Ammon's horn (tissue), 1 donor: ENCODE results near the gene ETV3.
"Not testable (repeated sequence)": the region's sequence is repeated elsewhere in the genome, so short reads cannot be mapped to it uniquely, and the experiment has no call there.

Experiments
- DNase-seq: peaks from one replicate; pipeline ENCODE4 v3.0.0-alpha.2; 2016; ENCODE audit warnings: low spot score

Gene ETV3

DNA sequence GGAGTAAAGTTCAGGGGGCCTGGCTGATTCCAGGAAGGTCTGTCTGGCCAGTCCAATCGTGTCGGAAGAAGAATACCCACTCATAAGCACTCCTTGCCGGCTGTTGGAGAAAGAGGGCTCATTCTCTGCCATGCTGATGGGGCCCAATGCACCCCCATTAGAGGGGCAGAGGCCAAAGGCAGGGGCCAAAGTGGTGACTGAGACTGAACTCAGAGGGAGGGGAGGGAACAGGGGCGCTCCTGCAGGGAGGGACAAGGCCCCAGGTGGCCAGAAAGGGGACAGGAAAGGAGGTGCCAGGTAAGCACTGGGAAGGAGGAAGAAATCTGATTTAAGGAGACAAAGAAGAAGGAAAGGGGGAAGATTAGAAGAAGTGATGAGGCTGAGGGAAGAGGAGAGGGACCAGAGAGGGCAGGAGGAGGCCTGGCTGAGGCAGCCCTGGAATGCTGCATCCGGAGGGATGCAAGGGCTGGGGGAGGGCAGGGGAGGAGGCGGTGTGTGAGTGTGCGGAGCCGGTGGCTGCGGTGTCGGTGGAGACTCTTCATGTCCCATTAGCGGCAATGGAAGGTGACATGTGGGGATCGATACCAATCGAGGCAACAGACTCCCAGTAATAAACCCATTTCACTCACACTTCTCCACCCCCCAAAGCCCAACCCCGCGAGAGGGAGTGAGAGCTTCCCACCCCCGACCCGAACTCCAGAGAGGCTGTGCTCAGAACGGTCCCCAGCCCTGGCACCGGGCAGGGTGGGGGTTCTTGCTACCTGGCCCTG lies 26.6 kb downstream of the ETV3 start:
- DNase-seq = no peak

DNA sequence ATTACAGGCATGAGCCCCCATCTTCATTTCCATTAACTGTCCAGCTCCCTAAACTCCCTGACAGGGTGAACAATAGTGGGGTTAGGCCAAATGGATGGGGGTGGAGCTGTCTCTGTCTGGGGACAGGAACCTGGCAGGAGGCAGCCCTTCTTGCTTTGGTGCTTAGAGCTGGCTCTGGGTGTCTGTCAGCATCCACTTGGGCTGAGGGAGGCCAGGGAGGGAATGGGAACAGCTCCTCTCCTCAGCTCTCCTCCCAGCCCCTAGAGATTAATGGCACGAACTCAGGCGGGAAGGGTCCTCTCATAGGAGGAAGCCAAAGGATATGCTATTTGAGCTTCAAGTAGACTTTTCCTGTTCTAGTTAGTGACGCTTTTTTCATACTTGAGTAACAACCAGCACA lies 27.5 kb downstream of the ETV3 start:
- DNase-seq = no peak

DNA sequence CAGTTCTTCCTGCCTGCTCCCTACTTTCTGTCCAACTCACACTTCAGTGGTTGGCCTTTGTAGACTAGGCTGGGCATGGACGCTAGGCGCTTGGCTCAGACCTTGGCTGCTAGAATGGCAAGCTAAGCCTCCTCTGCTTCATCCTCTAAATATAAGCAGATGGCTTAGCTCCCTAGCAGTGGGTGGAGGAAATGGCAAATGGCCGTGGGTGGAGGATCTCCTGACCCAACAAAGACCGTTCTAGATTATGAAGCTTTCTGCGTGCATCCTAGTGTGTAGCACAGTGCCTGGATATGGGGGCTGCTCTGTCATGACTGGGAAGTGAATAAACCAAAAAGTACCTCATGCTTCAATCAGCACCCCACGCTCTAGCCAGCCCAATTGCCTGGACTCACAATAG lies 28.2 kb downstream of the ETV3 start:
- peak; percentile 28 for DNase-seq

DNA sequence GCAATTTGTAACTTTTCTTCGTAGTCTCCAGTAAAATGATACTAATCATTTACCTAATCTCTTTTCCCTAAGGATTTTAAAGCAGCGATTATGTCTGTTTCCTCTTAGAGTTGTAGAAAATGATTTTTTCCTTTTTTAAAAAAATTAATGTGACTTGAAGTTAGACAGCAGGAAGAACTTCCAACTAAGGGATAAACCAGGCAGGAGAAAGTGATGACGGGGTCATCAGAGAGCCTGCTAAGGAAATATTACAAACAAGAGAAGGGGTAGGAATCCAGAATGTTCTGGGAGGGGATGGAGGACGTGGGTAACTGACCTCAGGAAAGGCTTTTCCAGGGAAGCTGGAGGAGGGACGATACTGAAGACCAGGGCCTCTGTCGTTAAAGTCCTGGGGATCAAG lies 29.7 kb downstream of the ETV3 start:
- no peak for DNase-seq

- DNase-seq = no peak
These were observed 30.5 kb downstream of the ETV3 start for GRCh38 chr1:157107702-157108101.

DNA sequence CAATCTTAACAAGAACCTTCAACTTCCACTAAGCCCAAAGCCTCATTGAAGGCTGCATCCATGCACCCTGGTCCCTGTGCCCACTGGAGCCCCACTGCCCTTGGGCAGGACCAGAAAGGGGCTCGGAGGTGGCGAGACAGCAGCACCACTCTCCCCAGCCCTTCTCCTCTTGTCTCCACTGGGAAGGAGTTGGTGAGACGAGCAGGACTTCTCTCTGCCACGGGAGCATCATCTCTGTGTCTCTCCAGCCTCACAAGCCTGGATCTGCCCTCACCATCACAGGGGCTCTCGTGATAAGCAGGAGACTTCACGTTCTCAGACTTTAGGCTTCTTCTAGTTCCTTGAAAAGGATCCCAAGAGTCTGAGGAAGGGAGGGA lies 31.4 kb downstream of the ETV3 start:
- DNase-seq = no peak

DNA sequence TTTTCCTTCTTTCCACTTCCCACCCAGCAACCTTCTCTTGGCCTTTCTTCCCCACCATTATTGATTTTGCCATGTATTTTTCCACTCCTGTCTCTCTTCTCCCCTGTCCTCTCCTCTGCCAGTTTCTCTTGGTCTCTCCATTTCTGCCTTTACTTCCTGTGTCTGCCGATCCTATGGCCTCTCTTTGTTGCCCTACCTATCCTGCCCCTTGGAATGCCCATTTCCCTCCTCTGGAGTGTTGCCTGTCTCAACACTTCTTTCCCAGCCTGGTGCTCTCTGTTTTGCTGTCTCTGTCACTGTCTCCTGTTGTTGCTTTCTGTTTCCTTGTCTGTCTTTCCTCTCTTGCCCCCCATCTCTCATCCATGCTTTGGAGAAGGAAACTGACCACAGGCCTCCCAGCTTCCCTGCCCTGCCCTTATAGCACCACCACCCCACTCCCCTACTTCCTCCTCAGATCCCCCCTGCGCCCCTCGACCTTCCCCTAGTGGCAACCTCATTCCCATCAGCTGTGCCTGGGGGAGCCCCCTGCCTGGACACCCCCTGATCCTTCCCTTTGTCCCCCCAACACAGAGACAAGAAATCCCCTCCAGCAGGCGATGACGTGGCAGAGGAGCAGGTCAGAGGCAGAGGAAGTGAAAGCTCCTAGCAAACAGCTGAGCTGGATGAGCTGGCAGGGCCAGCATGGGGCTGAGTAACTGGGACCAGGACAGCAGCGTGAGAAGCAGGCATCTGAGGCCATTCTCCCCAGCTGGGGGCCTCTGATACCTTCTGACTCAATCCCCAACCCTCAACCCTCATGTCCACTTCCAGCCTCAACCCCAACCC lies 32.0 kb downstream of the ETV3 start:
- peak; percentile 33 for DNase-seq

DNA sequence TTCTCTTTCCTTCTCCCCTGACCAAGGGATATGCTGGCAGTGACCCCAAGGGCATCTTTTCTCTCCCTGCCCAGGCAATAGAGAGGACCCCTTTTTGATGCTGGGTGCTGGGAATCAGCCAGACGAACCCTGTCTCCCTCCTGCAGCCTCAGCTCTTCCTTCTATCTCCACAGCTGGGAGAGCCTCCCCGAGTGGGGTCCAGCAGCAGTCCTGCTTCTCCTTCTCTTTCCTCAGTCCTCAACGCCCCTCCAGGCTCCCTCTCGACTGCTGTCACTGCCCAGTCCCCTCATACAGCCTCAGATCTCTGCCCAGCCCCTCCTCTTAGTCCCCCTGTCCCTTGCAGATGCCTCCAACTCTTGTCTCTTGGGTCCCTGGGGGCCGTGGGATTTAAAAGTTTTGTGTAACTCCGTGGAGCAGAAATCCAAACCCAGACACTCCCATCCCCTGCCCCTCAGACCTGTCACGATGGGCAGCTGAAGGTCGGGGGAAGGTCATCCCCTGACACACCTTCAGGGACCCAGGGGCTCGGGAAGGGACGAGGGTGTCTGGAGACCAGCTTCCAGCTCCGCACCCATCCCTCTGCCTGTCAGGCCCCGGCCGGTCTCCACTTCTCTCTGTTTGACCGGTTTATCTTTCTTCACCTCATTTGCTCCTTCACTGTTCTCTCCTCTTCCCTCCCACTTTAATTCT lies 32.8 kb downstream of the ETV3 start:
- no peak for DNase-seq

DNA sequence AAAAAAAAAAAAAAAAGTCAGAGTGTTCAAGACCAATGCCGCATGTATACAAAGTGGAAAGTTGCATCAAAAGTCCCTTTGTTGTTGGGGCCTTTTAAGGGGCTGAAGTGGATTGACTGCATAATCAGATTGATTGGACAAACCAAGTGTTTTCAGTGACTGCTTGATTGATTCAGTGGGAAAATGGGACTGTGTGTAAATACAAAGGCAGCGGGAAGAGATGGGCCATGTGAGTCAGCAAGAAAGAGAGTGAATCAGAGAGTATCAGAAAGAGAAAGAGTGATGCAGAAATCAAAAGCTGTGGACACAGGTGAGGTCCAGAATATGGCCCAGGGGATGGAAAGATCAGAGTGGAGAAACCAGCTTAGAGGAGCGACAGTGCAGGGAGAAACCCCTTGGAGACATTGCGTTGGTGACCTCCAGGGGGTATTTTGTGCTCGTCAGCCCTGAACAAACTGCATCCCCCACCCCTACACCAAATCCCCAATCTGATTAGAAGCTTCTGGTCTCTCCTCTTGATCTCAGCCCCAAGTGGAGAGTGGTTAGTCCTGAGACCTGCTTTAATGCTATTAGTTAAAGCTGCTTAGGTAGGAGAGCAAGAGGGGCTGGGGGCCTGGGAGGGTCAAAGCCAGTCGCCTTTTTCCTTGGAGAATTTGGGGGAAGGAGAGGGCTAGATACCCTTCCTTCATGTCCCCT lies 33.4 kb downstream of the ETV3 start:
- DNase-seq = no peak

GRCh38 chr1:157103268-157103667 lies 34.9 kb downstream of the ETV3 start:
- DNase-seq = no peak

- no peak for DNase-seq
These were observed 37.0 kb downstream of the ETV3 start for GRCh38 chr1:157101149-157101548.

DNA sequence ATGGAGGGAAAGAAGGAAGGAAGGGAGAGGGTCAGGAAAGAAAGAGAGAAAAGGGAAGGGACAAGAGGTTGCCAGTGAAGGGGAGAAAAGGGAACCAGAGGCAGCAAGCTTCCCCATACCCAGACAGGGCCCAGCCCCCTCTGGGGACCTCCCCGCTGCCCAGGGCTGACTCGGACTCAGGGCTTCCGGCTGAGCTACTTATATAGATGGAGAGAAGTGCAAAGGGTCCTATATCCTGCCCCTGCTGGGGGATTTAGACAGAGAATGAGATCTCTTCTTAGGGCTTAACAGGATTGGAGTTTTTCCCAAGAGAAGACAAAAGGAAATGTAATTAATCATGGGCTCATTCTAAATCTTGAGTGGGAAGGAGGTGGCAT lies 38.6 kb downstream of the ETV3 start, which contains the start of gene ETV3L:
ETV3L (minus strand) TSS at position 176 of the 377 bp plus-strand sequence. CDS start 285 bp downstream, outside the sequence.
- no peak for DNase-seq

DNA sequence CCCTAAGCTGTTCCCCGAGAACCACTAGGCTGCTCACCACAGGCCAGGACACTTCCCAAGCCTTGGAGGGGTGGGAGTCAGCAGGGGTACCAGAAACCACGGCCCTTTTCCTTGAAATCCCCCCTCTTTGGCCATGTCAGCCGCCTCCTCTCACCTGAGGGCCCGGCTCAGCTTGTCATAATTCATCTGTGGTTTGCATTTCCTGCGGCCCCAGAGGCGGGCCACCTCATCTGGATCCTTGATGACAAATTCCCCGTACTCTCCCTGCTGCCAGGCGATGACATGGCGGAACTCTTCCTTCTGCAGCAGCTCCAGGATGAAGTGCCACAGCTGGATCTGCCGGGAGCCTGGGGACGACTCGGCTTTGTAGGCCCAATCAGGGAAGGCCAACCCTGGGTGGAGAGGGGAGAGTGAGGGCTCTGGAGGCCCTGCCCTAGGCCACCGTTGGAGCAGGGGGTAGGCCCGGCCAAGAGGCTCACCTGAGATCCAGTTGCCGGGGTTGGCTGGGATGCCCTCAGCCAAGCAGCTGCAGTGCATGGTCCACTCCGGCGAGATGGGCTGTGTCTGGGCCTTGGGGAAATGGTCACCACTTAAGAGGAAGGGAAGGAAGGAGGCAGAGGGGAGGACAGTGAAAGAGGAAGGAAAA lies 39.1 kb downstream of the ETV3 start:
- not testable (repeated sequence) for DNase-seq

GRCh38 chr1:157098519-157098918 lies 39.7 kb downstream of the ETV3 start:
- DNase-seq = no peak

DNA sequence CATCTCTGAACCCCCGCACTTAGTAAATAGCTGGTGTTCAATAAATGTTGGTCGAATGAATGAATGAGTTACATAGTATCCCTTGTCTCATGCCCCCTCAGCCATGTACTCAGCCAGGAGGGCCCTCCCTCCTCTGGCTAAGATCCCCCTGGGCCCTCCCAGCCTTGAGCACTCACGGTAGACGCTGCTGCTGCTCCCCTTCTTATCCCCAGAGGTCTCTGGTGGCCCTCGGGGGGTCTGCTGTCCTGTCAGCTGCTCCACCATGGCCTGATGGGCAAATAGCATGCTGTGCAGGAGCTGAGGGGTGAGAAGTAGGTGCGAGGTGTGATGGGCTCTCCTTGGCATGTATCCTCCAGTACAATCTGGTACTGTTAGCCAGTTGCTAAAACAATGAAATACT lies 40.5 kb downstream of the ETV3 start:
- no peak for DNase-seq

- DNase-seq = no peak
These were observed 41.3 kb downstream of the ETV3 start for GRCh38 chr1:157096881-157097280.

DNA sequence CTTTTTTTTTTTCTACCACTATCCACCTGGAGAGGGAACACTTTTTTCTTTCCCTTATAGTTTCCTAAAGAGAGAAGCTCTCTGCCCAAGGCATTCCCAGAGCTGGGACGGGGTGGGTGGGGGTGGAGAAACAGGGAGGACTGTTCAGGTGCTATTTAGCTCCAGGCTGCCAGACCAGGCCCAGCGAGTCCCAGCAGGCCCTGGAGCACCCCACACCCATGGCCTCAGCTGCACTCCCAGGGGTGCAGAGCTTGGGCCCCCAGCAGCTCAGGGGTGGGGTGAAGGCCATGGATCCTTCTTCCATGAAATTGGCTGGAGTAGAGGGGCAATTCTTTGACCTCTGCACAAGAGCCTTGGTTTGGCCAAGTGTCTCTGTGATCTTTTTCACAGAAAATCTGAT lies 42.6 kb downstream of the ETV3 start:
- DNase-seq = no peak

GRCh38 chr1:157095091-157095490 lies 43.1 kb downstream of the ETV3 start:
- DNase-seq = no peak

GRCh38 chr1:157092831-157093230 lies 45.4 kb downstream of the ETV3 start:
- peak; percentile 43 for DNase-seq

DNA sequence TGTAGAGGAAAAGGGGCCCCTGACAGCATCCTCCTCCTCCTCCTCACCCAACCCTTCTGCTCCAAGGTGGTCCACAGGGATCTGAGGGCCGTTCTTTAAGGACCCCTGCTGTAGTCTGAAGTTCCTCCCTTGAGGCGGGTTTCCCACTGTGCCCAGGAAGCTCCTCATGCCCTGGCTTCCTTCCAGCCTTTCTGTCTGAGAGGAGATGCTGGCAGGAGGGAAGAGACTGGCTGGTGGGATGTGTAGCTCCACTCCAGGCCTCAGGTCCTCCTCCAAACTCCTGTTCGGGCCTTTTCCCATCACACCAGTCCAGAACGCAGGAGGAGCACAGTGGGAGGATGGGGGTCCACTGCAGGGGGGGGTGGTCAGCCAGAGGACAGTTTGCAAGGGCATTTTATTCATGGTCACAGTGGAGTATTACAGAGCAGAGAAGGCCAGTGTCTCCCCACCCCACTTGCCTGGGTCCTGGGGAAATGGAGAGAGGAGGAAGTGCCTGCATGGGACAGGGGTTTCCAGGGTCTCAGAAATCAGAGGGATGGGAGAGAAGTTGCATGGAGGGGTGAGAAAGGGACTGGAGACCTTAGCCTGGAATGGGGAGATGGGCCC lies 46.4 kb downstream of the ETV3 start:
- no peak for DNase-seq

DNA sequence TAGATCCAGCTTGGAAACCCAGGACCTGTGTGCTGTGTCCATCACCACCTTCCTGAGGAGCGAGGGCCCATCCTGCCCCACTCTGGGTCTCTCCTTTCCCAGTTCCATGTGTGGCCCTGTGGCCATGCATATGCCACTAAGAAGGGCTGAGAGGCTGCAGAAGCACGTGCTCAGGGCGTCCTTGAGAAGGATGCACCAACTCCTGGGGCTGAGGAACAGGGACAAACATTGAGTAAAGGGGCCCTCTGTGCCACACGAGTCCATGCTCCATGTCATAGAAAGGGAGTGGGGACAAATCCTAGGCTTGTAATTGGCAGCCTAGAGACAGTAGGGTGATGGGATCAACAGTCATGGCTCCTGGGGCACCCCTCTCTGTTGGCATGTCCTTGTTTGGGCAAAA lies 47.0 kb downstream of the ETV3 start:
- no peak for DNase-seq
